GM19395 (cell line): ENCODE data around the gene SSH2.

Experiments
- ATAC-seq: cut with Tn5 transposase; IDR thresholded peaks from one replicate; pipeline ENCODE4 v1.9.1; 2021; ENCODE audit warnings: mild to moderate bottlenecking, moderate library complexity; ENCODE audit not compliant: unreplicated experiment

Gene SSH2

DNA sequence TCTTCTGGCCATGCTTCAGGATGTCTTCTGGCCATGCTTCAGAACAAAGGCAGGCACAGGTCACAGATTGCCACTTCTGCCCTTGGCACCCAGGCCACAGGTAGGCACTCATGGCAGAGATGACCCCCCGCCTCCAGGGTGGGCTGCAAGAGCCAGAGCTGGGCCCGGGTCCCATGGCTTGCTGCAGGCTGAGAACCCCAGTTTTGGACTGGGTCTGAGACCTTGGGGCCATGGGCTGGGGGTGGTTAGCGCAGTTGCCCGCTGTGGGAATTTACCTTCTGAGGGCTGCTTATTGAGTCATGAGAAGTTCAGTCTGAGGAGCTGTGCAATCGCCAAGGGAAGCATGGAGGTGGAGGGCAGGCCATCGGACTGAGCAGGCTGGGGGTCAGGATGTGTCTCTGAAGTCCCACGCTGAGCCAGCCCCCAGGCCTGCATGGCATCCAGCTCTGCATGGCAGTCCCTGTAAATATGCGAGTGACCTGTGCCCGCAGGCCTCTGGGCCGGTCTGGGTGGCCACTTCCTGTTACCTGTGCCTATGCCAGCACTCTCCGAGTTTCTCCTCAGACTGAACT lies 335.4 kb downstream of the SSH2 start:
- no peak for ATAC-seq

DNA sequence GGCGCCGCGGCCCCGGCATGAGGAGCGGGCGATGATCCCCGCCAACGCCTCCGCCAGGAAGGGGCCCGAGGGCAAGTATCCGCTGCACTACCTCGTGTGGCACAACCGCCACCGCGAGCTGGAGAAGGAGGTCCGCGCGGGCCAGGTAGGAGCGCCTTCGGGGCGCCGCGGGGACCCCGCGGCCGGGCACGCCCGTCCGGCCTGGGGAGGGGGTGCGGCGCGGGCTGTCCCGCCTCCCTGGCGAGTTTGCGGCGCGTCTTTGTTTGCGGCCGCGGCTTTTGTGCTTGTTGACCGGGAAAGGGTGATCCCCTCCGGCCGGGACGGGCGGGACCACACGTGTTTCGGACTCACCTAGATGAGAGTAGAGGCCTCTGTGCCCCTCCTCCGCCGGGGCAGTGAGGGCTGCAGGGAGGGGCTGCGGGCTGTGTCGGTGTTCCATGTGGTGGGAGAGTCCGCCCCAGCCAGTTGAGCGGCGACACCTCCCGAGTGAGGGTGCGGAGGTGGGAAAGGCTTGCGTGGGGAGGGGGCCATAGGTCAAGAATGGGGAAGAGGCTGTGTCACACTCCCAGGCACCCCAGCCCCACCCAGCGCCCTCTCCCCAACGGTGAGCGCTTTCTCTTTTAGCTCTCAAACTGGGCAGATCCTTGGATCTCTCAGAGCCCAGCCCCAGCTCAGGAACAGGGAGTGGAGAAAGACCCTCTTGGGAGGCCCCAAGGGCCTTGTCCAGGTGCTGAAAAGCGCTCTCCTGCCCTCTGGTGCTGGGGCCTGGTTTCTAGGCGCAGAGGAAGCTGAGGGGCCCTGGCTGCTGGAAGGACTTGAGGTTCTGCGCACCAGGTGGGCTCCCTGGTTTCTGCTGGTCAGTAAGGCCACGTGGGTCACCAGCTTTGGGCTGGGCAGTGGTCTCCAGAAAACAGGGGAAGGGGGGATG lies 336.2 kb downstream of the SSH2 start:
- no peak for ATAC-seq

DNA sequence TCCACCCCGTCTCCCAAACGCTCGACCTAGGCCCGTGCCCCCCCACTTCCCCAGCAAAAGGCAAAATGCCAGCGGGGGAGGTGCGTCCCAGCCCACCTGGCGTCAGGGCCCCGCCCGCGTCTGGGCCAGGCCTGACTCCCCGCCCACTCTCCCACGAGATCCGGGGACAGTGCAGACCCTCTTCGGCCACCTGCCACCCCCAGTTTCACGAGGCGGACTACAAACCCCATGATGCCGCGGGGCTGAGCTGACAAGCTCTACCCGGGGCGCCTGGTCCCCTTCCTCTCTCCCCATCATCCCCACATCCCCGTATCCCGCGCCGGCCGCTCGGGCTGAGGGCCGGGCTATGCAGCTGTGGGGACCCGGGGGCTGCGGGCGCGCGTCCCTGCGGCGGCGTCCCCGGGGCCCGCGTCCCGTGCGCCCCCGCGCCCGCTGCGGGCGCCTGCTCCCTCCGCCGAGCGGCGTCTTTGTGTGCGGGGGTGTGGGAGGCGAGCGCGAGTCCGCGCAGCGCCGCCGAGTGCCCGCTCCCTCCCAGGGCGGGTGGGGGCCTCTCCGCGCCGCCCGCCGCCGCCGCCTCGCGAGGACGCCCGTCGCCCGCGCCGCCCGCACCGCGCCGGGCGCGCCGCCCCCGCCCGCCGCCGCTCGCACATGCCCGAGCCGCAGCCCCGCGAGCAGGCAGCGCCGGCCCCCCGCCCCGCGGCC lies 337.0 kb downstream of the SSH2 start, which contains the start of gene ANKRD13B:
Gene ANKRD13B, plus strand, starts transcription at position 283 of the 702 bp plus-strand sequence. CDS start 490 bp downstream, outside the sequence.
- no peak for ATAC-seq

DNA sequence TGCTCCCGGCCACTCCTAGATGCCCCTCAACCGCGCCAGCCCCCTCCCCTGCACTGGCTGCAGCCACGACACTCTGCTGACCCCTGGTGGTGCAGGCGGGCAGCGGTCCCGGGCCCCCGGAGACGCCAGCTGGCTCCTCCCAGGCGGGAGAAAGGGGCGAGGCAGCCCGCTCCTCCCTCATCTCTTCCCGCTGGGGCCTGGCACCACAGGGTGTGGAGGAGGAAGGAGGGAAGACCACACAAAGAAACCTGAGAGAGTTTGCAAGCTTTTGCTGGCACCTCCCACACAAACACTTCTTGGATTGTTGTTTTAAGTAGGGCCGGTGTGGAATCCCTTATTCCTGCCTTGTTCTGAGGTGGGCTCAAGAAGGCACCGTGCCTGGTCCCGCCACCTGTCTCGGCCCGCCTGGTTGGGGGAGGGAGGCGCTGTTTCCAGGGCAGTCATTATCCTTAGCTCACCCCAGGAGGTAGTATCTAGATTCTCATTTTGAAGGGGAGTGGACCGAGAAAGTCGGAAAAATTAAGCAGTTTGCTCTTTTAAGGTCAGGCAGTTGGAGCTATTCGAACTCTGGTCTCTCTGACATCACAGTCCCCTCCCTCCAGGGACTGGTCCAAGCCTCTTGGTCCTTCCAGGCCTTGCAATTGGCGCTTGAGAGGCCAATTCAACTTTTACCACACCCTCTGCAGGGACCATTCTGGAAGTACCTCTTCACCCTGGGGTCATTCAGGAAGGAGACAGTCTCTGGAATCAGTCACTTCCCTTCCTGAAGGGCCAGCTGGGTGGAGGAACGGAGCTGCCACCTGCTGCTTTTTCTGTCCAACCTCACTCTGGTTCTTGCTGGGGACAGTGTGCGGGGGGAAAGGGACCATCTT lies 338.1 kb downstream of the SSH2 start:
- ATAC-seq = no peak

DNA sequence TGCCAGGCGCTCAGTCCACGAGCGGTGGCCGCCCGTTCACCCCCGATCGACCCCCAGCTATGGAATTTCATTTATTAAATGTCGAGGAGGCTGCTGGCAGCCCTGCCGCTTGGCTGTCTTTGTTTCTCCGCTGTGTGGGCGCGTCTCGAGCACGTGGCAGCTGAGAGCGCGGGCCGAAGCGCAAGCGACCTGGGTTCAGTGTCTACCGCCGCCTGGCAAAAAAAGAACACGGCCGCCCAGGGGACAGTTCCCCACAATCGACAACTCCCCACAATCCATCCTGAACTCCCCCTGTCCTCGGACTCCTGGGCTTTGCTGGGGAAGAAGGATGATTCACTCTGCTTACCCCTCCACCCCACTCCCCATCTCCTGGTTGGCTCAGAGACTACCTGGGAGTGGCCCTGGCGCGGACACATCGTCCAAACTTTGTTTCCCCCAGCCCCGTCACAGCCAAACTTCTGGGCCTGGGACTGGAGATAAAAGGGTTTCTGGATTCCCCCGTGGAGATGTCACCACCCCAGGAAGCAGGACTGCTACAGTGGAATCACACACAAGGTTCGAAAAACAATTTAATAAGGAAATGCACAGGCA lies 338.8 kb downstream of the SSH2 start:
- ATAC-seq = no peak

DNA sequence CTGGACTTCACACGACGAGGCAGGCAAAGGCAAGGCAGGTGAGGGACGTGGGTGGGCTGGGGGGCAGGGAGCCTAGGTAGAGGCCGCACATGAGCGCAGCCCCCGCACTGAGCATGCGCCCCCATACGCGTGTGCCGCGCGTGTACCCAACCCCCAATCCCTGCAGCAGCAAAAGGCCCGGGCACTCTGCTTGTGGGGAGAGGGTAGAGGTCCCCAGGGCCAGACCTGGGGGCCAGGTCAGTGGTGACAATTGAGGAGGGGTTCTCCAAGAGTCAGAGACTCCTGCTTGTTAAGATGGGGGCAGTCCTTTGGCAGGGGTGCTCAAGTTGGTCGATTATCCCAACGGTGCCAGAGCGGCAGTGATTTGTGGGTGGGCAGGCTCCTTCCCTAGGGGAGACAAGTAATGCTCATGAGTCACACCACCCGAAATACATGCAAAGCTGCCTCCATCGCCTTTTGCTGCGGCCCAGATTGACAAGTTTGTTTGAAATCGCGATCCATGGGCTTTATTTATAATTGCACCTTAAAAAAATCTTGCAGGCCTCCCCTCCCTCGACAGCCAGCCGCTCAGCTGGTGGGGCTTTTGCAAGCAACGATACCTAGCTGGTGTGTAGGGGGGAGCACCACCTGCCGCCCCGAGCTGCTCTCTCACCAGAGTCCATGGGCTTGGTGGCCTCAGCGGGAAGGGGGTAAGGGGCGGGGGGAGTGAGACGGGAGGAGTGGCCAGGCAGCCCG lies 339.4 kb downstream of the SSH2 start:
- ATAC-seq = no peak

DNA sequence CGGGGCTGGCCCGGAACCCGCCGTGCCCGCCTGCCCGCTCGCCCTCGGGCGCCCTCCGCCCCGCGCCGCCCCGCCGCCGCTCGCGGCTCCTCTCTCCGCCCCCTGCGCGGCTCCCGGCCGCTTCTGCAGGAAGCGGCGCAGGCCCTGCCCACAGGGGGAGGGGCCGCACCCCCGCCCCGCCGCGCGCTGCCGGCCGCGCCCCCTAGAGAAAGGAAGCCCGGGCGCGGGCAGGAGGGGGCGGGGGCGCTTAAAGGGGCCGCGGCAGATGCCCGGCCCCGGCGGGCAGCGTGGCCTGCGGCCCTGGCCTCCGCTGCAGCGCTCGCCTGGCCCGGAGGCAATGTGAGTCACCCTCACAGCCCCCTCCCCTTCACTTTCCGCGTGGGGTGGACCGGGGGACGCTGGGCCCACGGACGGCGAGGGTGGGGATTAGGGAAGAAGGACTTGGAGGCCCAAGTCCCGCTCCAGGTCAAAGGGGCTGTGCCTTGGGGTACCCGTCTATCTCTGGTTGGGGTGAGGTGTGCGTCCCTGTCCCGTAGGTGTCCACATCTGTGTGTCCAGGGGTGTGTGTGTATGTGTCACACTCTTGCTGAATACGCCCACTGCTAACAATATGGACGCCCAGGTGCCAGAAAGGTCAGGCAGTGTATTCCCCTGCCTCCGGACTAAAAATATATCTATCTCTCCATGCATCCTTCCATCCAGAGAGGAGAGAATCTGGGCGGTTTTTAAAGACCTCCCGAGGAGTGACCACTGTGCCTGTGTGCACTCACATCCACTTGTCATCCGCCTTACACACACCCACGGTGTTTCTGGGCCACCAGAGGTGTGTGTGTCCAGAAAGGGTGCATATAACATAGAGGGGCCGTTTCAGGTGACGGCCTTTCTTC lies 340.3 kb downstream of the SSH2 start, which contains the start of gene GIT1:
Gene GIT1, minus strand, starts transcription at position 125 of the 887 bp plus-strand sequence. CDS start 270 bp downstream, outside the sequence.
- no peak for ATAC-seq

DNA sequence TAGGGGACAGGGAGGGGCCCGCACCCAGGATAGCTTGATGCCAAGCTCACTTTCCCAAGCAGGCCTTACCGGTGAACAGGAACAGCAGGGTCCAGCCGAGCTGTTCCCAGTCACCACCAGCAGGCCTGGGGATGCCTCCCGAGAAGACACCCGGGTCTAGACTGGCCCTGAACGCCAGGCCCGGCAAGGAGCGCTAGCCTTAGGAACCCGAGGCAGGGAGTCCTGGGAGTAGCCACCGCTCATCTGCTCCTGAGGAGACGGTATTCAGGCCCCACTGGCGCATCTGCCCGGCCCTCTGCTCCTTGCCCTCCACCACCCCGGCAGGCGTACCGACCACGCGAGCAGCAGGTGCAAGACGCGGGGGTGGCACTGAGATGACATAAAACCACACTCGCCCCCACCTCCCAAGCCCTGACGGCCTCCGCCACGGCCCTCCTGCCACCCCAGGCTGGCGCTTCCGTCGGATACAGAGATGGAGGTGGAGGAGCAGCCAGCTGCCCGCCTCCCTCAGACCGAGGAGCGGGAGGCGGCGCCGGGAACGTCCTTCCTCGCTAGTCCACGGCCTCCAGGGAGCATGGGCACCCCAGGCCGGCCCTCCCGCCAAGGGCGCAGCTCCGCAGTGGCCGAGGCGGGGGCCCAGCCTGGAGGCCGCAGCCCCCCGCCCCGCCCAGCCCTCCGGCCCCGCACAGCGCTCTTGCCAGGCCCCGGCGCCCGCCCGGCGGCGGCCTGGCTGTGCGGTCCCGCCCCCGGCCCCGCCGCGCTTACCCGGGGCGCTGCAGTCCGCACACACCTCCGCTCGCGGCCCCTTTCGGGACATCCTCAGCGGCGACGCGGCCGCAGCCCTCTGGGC lies 341.2 kb downstream of the SSH2 start:
- ATAC-seq = no peak

DNA sequence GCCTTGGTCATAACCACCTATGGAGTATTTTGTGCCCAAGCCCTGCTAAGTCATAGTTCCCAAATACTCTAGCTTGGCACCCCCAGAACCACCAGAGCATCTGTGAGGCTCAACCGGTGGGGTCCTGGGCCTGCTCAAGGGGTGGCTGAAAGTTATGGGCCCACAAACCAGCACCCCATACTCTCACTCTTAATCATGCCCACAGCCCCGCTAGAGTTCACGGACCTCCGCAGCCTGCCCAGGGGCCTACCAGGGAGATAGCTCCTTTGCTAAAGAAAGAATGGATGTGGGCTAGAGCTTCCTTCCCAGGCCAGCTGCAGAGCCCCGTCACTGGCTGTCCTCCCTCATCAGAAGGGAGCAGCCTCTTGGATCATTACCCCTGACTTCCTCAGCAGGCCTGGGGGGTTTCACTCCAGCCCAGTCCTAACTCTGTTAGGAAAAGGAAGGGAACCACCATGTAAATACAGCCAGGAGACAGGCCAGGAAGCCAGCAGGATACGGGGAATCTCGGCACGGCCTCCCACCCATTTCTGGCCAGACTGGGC lies 341.9 kb downstream of the SSH2 start:
- ATAC-seq = no peak

DNA sequence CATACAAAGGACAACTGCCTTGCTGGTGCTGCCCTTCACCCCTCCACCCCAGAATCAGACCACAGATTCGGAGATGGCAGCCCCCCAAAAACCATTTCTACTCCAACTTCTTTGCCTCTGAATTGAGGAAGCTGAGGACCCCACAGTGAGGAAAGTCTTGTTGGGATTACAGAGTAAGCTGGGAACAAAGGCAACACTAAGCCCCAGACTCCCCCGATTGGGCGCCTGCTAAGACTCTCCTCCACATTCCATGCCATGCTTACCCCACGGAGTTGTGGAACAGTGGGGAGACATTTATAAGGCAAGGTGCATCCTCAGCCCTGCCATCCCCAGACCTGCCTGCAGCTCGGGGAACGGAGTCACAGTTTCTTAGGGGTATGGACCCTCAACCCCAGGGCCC lies 342.4 kb downstream of the SSH2 start:
- ATAC-seq = no peak

DNA sequence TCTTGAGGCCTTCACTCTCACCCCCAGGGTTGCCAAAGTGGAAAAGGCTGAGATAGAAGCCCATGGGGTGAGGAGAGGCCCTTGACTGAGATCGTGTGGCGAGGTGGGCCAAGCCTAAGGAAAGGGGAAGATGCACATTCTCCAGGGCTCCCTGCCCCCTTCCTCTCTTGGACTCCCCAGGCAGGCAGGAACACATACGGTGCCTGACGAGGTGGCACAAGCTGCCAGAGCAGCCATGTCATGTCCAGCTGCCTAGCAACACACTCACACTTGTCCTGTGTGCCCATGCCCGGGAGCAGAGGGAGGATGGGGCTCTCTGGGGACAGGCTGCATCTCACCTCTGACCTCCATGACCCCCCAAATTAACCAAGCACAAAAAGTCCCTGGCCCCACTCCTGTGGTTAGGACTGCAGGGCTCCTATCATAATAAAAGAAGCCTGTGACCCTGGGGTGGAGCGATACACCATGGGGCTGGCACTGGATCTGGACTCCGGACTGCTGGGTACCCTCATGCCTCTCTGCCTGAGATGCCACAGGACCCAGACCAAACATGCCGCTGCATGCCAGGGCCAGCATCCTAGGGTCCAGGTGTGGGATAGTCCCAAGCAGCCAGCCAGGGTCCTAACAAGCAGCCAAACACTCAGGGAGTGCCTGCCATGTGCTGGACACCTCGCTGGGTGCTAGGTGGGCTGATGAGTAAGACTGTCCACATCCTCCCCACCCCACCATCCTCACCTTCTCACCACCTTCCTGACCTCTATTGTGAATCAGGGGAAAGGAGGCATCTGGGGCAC lies 343.2 kb downstream of the SSH2 start:
- no peak for ATAC-seq

DNA sequence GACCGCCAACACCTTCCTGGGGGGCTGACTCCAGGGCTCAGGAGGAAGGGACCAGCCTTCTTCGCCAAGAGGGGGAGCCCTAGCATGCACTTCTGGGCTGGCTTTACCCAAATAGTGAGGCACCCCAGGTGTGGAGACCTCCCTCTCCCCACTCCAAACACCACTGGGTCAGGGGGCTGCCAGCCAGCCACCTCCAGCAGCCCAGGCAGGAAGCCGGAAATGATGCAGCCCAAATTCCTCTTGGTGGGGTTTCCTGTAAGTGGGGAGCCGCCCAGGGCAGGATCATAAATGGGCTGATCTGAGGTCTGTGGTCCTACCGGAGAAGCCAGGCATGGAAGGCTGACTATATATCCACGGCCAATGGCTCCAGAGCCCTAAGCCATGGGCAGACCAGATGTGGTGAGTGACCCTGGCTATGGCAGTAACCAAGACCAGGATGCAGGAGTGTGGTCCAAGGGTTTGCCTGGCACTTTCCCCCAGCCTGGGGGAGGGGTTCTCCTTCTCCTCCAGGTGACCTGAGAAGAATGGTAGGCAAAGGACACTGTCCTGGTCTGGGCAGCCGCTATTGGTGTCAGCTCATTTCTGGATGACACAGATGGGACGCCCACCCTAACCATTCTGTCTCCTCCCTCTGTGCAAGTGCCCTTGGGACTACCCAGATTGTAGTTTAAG lies 344.8 kb downstream of the SSH2 start:
- no peak for ATAC-seq

DNA sequence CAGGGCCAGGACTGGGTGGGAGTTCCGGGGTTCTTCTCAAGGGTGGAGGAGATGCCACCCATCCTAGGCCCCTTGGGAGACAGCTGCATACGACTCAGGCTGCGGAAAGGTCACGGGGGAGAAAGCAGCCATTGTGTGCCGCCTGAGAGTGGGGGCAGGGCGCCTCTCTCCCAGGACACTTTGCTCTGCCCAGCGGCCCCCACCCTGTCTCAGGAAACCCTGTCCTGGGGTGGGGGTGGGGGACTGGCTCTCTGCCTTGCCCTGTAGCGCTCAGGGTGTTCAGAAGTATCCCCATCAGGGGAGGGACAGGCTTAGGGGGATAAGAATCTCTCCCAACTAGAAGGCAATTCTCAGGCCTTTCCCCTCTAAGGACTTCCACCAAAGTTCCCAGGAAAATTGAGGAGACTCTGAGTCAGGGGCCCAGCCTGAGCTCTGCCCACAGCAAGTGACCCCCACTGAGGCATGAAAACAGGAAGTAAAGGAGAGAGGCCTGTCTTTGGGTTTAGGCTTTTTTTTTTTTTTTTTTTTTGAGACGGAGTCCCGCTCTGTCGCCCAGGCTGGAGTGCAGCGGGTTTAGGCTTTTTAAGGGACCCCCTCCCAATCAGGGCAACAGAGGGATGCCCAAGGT lies 345.5 kb downstream of the SSH2 start:
- ATAC-seq = no peak

DNA sequence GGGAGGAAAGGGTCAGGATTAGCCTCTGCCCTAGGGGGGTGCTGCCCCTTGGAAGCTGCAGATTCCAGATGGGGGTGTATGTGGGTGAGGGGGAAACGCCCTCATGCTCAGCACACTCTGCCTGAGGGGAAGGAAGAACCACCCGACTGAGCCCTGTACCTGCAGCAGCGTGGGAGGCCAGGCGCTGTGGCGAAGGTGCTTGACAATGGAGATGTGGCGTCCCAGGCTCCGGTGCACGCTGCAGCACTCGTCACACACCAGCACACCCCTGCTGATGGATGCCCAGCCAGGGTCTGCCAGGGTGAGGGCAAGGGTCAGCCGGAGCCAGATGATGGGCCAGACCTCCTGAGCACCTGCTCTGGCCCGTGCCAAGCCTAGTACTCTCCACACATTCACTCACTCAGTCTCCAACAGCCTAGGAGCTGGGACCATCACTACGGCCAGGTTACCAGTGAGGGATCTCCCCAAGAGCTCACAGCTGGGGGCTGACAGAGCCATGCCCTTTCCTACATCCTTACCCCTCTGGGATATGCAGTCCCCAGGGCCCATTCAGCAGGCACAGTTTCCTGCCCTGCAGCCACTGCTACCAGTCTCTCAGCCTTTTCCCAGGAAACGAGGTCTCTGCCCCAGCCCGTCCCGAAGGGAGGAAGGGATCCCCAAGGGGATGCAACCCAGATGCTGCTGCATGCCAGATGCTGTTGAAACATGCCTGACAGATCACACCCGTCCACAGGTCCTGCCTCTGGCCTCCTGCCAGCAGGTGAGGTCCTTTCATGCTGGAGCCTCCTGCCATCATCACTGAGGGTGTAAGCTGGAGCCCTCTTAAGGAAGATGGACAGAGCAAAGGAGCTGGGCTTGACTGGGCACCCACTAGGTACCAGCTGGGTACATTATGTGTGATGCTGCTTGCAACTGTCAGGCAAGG lies 346.4 kb downstream of the SSH2 start:
- no peak for ATAC-seq
